ENCODE measurements around the gene XBP1. TPM values are rescaled to one million over a fixed set of nuclear protein-coding genes. Genes with fewer than 3 reads are reported as not detected.

XBP1 gene
- total RNA-seq, 2 experiments from 2014 or later, result 35.8 to 118 TPM

DNA sequence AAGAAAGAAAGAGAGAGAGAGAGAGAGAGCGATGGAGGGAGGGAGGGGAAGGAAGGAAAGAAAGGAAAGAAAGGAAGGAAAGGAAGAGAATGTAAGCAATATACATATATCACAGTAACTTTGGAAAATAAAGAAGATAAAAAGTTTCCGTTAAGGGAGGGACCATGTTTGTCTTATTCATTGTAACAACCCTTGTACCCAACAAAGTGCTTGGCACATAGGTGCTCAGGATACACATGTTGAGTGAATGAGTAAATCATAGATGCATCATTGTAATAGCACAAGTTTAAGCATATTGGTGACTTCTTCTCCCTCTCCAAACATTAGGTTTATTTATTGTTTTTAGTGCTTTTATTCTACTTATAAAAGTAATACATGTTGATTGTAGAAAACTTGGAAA, 43.3 kb upstream of the XBP1 start:
- Histone ChIP-seq H3K4me1 (ENCODE audit: insufficient read depth, low read length, poor library complexity, severe bottlenecking) (no peaks in the 10 kb centered on the region), H4K20me1 (ENCODE audit: insufficient read depth, low read length) (no peaks in the 10 kb centered on the region), H2AFZ (ENCODE audit: low read length) (no peak overlapping the region), H3K36me3 (ENCODE audit: insufficient read depth, low read length) (no peaks in the 10 kb centered on the region), H3K9me3 (ENCODE audit: low read length) (no peaks in the 10 kb centered on the region), H3K9me2 (ENCODE audit: insufficient read depth, low read length) (no peaks in the 10 kb centered on the region), H3K4me3 (ENCODE audit: low read depth, low read length, poor library complexity, severe bottlenecking) (no peak overlapping the region), H3K79me2 (ENCODE audit: insufficient read depth, low read depth, low read length) (no peaks in the 10 kb centered on the region), H3K27ac (ENCODE audit: low read depth, low read length, poor library complexity, severe bottlenecking) (no peak overlapping the region), H3K4me2 (ENCODE audit: low read length) (no peak overlapping the region)
- TF ChIP-seq, protein P1, sequence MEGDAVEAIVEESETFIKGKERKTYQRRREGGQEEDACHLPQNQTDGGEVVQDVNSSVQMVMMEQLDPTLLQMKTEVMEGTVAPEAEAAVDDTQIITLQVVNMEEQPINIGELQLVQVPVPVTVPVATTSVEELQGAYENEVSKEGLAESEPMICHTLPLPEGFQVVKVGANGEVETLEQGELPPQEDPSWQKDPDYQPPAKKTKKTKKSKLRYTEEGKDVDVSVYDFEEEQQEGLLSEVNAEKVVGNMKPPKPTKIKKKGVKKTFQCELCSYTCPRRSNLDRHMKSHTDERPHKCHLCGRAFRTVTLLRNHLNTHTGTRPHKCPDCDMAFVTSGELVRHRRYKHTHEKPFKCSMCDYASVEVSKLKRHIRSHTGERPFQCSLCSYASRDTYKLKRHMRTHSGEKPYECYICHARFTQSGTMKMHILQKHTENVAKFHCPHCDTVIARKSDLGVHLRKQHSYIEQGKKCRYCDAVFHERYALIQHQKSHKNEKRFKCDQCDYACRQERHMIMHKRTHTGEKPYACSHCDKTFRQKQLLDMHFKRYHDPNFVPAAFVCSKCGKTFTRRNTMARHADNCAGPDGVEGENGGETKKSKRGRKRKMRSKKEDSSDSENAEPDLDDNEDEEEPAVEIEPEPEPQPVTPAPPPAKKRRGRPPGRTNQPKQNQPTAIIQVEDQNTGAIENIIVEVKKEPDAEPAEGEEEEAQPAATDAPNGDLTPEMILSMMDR (conservative IDR thresholded peaks at IDR 0.05; ENCODE audit: low read length), result no peak
- TF ChIP-seq EZH2phosphoT487 (IDR thresholded peaks at IDR 0.05; ENCODE audit: borderline replicate concordance, low read depth, low read length), result no peak
- no TSS peak for BruUV-seq (replicated peaks)
- intact Hi-C loops (cut with micrococcal nuclease; ENCODE audit: unreplicated experiment), result no loop called here
- ChIA-PET CTCF (ENCODE audit: unreplicated experiment) (no interaction called here), POLR2A (no interaction called here)
- no peak for DNase-seq (ENCODE audit: low spot score)

DNA sequence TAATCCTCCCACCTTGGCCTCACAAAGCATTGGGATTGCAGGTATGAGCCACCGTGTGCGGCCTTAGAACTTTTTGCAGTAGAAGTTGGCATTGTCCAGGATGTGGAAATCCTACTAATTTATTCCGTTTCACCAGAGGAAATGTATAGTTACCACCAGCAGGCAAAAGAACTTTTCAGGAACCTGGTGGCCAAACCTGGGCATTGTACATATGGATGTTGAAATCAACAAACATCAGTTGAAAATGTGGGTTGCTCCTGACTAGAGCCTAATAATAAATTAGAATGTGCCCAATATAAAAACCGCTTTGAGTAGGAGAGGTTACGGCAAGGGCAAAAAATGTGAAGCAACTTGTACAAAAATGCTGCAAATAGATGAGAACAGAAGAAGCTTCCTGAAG, 40.7 kb upstream of the XBP1 start:
- DNase-seq (ENCODE audit: low spot score), result no peak
- ChIA-PET POLR2A (no interaction called here), CTCF (ENCODE audit: unreplicated experiment) (no interaction called here)
- TF ChIP-seq, protein P1 (conservative IDR thresholded peaks at IDR 0.05; ENCODE audit: low read length), result no peak
- TF ChIP-seq EZH2phosphoT487 (IDR thresholded peaks at IDR 0.05; ENCODE audit: borderline replicate concordance, low read depth, low read length), result no peak
- no peaks in the 10 kb centered on the region for H3K79me2 ChIP-seq (ENCODE audit: insufficient read depth, low read depth, low read length)
- no peak overlapping the region for H3K4me2 ChIP-seq (ENCODE audit: low read length)
- BruUV-seq (replicated peaks), result no TSS peak
- no peaks in the 10 kb centered on the region for H3K4me1 ChIP-seq (ENCODE audit: insufficient read depth, low read length, poor library complexity, severe bottlenecking)
- H2AFZ ChIP-seq (ENCODE audit: low read length), result no peak overlapping the region
- no peaks in the 10 kb centered on the region for H3K36me3 ChIP-seq (ENCODE audit: insufficient read depth, low read length)
- intact Hi-C loops (cut with micrococcal nuclease; ENCODE audit: unreplicated experiment), result no loop called here
- no peaks in the 10 kb centered on the region for H3K9me2 ChIP-seq (ENCODE audit: insufficient read depth, low read length)
- H4K20me1 ChIP-seq (ENCODE audit: insufficient read depth, low read length), result no peaks in the 10 kb centered on the region
- H3K9me3 ChIP-seq (ENCODE audit: low read length), result no peaks in the 10 kb centered on the region
- H3K27ac ChIP-seq (ENCODE audit: low read depth, low read length, poor library complexity, severe bottlenecking), result no peak overlapping the region
- no peak overlapping the region for H3K4me3 ChIP-seq (ENCODE audit: low read depth, low read length, poor library complexity, severe bottlenecking)

DNA sequence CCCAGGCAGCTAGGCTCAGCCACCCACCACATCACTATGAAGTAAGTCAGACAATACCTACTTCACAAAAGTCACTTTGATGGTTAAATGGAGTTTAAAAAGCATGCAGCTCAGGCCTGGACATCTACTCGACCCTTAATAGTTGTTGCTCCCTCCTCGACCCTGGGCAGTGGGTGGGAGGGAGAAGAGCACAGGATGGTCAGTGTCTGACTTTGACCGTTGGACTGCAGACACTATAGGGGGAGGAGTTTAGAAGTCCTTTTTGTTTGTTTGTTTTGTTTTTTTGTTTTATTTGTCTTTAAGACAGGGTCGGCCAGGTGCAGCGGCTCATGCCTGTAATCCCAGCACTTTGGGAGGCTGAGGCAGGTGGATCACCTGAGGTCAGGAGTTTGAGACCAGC, 38.6 kb upstream of the XBP1 start:
- Histone ChIP-seq H3K79me2 (ENCODE audit: insufficient read depth, low read depth, low read length) (no peaks in the 10 kb centered on the region), H4K20me1 (ENCODE audit: insufficient read depth, low read length) (no peaks in the 10 kb centered on the region), H3K4me1 (ENCODE audit: insufficient read depth, low read length, poor library complexity, severe bottlenecking) (no peaks in the 10 kb centered on the region), H2AFZ (ENCODE audit: low read length) (no peak overlapping the region), H3K27ac (ENCODE audit: low read depth, low read length, poor library complexity, severe bottlenecking) (no peak overlapping the region), H3K4me2 (ENCODE audit: low read length) (no peak overlapping the region), H3K9me2 (ENCODE audit: insufficient read depth, low read length) (no peaks in the 10 kb centered on the region), H3K4me3 (ENCODE audit: low read depth, low read length, poor library complexity, severe bottlenecking) (no peak overlapping the region), H3K36me3 (ENCODE audit: insufficient read depth, low read length) (no peaks in the 10 kb centered on the region), H3K9me3 (ENCODE audit: low read length) (no peaks in the 10 kb centered on the region)
- no peak for DNase-seq (ENCODE audit: low spot score)
- intact Hi-C loops (cut with micrococcal nuclease; ENCODE audit: unreplicated experiment), result no loop called here
- no TSS peak for BruUV-seq (replicated peaks)
- ChIA-PET CTCF (ENCODE audit: unreplicated experiment) (no interaction called here), POLR2A (no interaction called here)
- TF ChIP-seq, protein P1 (conservative IDR thresholded peaks at IDR 0.05; ENCODE audit: low read length), result no peak
- TF ChIP-seq EZH2phosphoT487 (IDR thresholded peaks at IDR 0.05; ENCODE audit: borderline replicate concordance, low read depth, low read length), result no peak
